Chondrocyte (in vitro differentiated cells): ENCODE data around the gene IFIT1B. TPM values are rescaled to one million over a fixed set of nuclear protein-coding genes. Genes with fewer than 3 reads are reported as not detected.
A peak's percentile ranks its signal among the peaks of the same experiment; 100 is the strongest.
"Not testable (repeated sequence)": the region's sequence is repeated elsewhere in the genome, so short reads cannot be mapped to it uniquely, and the experiment has no call there.

ENCODE experiments used
- DNase-seq: peaks from one replicate; pipeline ENCODE4 v3.0.0; 2021; ENCODE audit warnings: mixed read lengths, low spot score
- H3K27ac Mint-ChIP-seq: one replicate; pipeline ENCODE4 v1.8.0; 2021; ENCODE audit warnings: mild to moderate bottlenecking, moderate library complexity, mixed read lengths; ENCODE audit not compliant: unreplicated experiment
- H3K27me3 Mint-ChIP-seq: 2 replicates; pipeline ENCODE4 v1.8.0; 2021; ENCODE audit warnings: low read depth, mixed read lengths
- H3K36me3 Mint-ChIP-seq: 2 replicates; pipeline ENCODE4 v1.8.0; 2021; ENCODE audit warnings: low read depth, mixed read lengths
- H3K4me1 Mint-ChIP-seq: 2 replicates; pipeline ENCODE4 v1.8.0; 2021; ENCODE audit warnings: low read depth, mild to moderate bottlenecking, mixed read lengths
- H3K4me3 Mint-ChIP-seq: one replicate; pipeline ENCODE4 v1.8.0; 2021; ENCODE audit warnings: mild to moderate bottlenecking, moderate library complexity, mixed read lengths; ENCODE audit not compliant: unreplicated experiment
- H3K9me3 Mint-ChIP-seq: 2 replicates; pipeline ENCODE4 v1.8.0; 2021; ENCODE audit warnings: low read depth, mixed read lengths
- long read RNA-seq: library from polyadenylated mRNA; stranded (forward); transcript quantifications from one replicate; pipeline ENCODE4 v2.0.0, GENCODE V29; 2021
- total RNA-seq: library from RNA; stranded (reverse); gene quantifications from 3 replicates; pipeline ENCODE4 v1.2.1, GENCODE V29; 2021
- TF ChIP-seq, protein P1 (sequence below): fragments of 200-600 bp; sonication (generic); IDR thresholded peaks from 2 replicates; pipeline ENCODE4 v1.5.0; 2021; ENCODE audit warnings: antibody characterized with exemption, mild to moderate bottlenecking, moderate library complexity

Gene IFIT1B, protein sequence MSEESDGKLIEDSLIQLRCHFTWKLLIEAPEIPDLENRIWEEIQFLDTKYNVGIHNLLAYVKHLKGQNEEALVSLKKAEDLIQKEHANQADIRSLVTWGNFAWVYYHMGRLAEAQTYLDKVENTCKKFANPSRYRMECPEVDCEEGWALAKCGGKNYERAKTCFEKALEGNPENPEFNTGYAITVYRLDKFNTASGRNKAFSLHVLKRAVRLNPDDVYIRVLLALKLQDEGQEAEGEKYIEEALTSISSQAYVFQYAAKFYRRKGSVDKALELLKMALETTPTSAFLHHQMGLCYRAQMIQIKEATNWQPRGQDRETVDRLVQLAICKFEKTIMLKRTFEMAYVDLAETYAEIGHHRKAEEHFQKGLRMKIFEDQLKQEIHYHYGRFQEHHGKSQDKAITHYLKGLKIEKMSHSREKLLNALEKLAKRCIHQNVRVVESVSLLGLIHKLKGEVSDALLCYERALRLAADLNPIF
- total RNA-seq, result not detected in 3 replicates
- long read RNA-seq, result 0 reads

DNA sequence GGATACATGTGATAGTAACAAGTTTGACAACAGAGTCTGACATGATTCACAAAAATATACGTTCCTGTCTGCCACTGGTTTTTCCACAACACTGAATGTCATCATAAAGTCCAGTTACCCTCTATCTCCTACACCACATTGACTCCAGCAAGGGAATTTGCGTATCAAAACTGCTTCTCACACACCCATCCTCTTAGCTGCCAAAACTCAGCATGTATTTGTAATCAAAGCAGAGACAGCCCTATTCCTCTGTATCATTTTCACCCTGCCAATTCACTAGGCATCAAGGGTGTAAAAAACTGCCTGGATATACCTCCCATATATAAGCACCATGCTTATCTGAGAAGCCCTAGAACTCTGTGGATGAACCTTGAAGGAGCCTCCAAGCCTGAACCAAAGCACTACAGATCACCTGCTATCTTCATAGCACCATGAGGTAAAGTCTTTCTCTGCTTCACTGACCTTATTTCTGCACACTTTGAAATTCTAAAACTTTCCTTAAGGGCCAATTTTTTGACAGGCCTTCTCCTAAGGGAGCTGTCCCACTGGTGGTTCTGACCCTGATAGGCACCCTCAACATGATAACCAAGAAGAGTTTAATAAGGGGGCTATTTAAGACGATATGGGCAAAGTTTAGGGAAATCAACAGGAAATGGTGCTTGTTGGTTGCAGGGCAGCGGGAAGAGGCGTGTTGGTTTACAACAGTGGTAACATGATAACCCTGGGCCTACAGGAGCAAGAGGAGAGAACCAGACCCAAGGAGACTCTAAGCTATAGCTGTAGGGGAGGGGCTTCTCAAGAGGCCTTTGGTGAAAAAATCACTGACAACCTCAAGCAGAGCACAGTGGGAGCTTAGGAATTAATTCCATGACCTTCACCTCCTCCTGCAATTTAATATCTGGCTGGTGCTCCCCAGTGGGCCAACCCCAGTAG lies at the start of gene IFIT1B:
TSS of gene IFIT1B (plus strand) at position 352 of the 933 bp plus-strand sequence. CDS start at position 432, 80 bp downstream.
- H3K27ac Mint-ChIP-seq, result no peak within 1 kb of the TSS
- TF ChIP-seq, protein P1, sequence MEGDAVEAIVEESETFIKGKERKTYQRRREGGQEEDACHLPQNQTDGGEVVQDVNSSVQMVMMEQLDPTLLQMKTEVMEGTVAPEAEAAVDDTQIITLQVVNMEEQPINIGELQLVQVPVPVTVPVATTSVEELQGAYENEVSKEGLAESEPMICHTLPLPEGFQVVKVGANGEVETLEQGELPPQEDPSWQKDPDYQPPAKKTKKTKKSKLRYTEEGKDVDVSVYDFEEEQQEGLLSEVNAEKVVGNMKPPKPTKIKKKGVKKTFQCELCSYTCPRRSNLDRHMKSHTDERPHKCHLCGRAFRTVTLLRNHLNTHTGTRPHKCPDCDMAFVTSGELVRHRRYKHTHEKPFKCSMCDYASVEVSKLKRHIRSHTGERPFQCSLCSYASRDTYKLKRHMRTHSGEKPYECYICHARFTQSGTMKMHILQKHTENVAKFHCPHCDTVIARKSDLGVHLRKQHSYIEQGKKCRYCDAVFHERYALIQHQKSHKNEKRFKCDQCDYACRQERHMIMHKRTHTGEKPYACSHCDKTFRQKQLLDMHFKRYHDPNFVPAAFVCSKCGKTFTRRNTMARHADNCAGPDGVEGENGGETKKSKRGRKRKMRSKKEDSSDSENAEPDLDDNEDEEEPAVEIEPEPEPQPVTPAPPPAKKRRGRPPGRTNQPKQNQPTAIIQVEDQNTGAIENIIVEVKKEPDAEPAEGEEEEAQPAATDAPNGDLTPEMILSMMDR, result no peak
- H3K36me3 Mint-ChIP-seq, result no peaks in the 10 kb centered on the region
- H3K4me1 Mint-ChIP-seq, result peaks cover 19% of the 10 kb centered on the region
- no peak for DNase-seq
- H3K27me3 Mint-ChIP-seq, result no peaks in the 10 kb centered on the region
- H3K9me3 Mint-ChIP-seq, result no peaks in the 10 kb centered on the region
- H3K4me3 Mint-ChIP-seq, result no peak within 1 kb of the TSS

DNA sequence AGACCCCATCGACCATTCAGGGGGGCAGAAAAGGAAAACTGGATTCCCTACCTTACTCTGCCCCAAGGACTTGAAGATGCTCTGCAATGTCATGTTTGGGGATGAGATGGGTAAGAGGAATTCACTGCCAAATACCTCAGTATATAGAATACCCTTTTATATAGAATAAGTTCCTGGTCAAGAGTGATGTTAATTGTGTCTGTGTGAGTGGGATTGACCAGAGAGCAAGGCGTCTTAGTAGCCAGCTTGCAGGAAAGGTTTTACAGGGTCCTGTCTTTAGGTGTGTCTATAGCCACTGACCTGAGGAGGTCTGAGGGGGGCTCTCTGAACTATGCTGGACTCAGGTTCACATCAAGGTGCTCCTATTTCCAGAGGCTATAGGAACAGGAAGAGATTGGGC lies 48.7 kb upstream of the IFIT1B start:
- DNase-seq, result no peak
- no peaks in the 10 kb centered on the region for H3K27me3 Mint-ChIP-seq
- no peak overlapping the region for H3K27ac Mint-ChIP-seq
- H3K4me3 Mint-ChIP-seq, result no peak overlapping the region
- H3K4me1 Mint-ChIP-seq, result peaks cover 53% of the 10 kb centered on the region
- no peaks in the 10 kb centered on the region for H3K36me3 Mint-ChIP-seq
- TF ChIP-seq, protein P1, result no peak
- H3K9me3 Mint-ChIP-seq, result peaks cover 3% of the 10 kb centered on the region

DNA sequence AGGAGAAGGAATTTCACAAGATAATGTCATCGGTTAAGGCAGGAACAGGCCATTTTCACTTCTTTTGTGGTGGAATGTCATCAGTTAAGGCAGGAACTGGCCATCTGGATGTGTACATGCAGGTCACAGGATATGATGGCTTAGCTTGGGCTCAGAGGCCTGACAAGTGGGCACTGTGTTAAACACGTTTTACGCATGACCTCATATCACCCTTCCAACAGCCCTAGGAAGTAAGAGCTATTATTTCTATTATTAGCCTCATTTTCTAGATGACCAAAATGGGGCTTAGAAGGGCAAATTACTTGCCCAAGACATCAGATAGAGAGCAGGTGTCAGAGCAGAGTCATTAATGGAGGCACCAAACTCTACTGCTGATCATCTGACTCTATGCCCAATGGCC lies 47.8 kb upstream of the IFIT1B start:
- not testable (repeated sequence) for H3K9me3 Mint-ChIP-seq, H3K27me3 Mint-ChIP-seq, H3K36me3 Mint-ChIP-seq, H3K27ac Mint-ChIP-seq, DNase-seq, H3K4me3 Mint-ChIP-seq
- H3K4me1 Mint-ChIP-seq, result peaks cover 54% of the 10 kb centered on the region

DNA sequence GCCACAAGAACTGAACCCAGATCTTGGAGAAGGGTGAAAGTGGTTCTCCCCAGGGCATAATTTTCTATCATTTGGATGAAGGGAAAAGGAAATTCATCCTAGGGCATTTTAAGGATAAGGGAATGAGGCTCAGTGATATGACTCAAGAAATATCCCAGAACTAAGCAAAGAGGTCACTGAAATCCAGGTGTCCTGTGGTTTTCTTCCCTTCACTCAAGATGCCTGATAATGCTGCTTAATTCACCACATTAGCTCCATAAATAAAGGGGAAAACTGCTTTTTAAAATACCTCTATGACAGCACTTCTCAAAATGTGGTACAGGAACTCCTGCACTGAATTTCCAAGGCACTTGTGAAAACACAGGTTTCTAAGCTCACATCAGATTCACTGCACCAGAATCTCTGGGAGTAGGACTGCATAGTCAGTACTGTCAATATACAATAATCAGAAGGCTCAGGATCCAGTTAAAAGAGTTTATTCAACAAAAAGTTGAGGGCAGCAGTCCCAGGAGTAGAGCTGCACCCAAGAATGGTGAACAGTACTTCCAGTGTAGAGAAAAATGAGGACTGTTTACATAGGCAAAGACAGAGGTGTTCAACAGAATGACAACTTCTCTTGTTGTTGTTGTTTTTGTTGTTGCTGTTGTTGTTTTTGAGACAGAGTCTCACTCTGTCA lies 47.2 kb upstream of the IFIT1B start:
- Mint-ChIP-seq H3K27ac (no peak overlapping the region), H3K9me3 (no peaks in the 10 kb centered on the region), H3K36me3 (no peaks in the 10 kb centered on the region), H3K4me1 (peaks cover 54% of the 10 kb centered on the region), H3K27me3 (no peaks in the 10 kb centered on the region), H3K4me3 (no peak overlapping the region)
- no peak for DNase-seq
- TF ChIP-seq, protein P1, result no peak

DNA sequence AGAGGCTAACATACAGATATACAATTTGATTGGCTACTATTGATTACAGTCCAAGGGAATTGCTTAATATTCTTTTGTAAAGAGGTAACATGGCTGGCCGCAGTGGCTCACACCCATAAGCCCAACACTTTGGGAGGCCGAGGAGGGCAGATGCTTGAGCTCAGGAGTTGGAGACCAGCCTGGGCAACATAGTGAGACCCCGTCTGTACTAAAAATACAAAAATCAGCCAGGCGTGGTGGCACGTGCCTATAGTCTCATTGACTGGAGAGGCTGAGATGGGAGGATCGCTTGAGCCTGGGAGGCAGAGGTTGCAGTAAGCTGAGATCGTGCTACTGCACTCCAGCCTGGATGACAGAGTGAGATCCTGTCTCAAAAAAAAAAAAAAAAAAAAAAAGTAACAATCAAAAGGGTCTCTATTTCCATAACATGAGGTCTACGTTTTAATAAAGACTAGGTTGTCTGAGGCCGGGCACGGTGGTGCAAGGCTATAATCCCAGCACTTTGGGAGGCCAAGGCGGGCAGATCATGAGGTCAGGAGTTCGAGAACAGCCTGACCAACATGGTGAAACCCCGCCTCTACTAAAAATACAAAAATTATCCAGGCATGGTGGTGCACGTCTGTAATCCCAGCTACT lies 46.3 kb upstream of the IFIT1B start:
- Mint-ChIP-seq H3K27ac (peak overlapping the region; percentile 96), H3K4me1 (peaks cover 54% of the 10 kb centered on the region), H3K4me3 (peak overlapping the region; percentile 65)
- H3K9me3 Mint-ChIP-seq, H3K27me3 Mint-ChIP-seq, H3K36me3 Mint-ChIP-seq, DNase-seq: not testable (repeated sequence)
